Stimulated activated CD4-positive, alpha-beta T cell treated with anti-CD3 and anti-CD28 coated beads, Interleukin-12 subunit alpha, Interleukin-12 subunit beta, amount 100 ng/mL, for 24 hours (primary cell): ENCODE data around the gene TFDP2.
"Not testable (repeated sequence)": the region's sequence is repeated elsewhere in the genome, so short reads cannot be mapped to it uniquely, and the experiment has no call there.

Experiments used
- DNase-seq, 2 experiments: peaks; one replicate each; pipeline ENCODE4 v3.0.0-alpha.2; 2020; ENCODE audit warnings: low read depth in 2 of 2

The TFDP2 gene

GRCh38 chr3:142148792-142149672 is at the start of gene TFDP2:
Gene TFDP2, minus strand, starts transcription at chr3:142149544. Its CDS starts 47,795 bp downstream, at chr3:142101749.
- peak; percentile 68 to 82 for DNase-seq

GRCh38 chr3:142188846-142189245 is 39.5 kb upstream of the TFDP2 start:
- DNase-seq: no peak

- peak in 1 of 2 experiments; percentile 0 for DNase-seq
Observed at GRCh38 chr3:142180761-142181362, 31.5 kb upstream of the TFDP2 start.

GRCh38 chr3:142175478-142175877 is 26.1 kb upstream of the TFDP2 start:
- DNase-seq: no peak

- no peak for DNase-seq
Observed at GRCh38 chr3:142174559-142174958, 25.2 kb upstream of the TFDP2 start.

GRCh38 chr3:142168514-142168913 is 19.2 kb upstream of the TFDP2 start:
- DNase-seq: no peak

- no peak for DNase-seq
Observed at GRCh38 chr3:142165194-142165593, 15.8 kb upstream of the TFDP2 start.

- no peak for DNase-seq
Observed at GRCh38 chr3:142159083-142159740, 9.9 kb upstream of the TFDP2 start.

GRCh38 chr3:142154186-142154585 is 4.8 kb upstream of the TFDP2 start:
- DNase-seq: no peak

- no peak for DNase-seq
Observed at GRCh38 chr3:142152384-142152783, 3.0 kb upstream of the TFDP2 start.

GRCh38 chr3:142151828-142152227 is 2.5 kb upstream of the TFDP2 start:
- DNase-seq: no peak

- DNase-seq: no peak
Observed at GRCh38 chr3:142151240-142151639, 1.9 kb upstream of the TFDP2 start.

GRCh38 chr3:142150271-142150670 is 927 bp upstream of the TFDP2 start:
- DNase-seq: no peak

GRCh38 chr3:142149673-142149992 is 289 bp upstream of the TFDP2 start:
- no peak for DNase-seq

GRCh38 chr3:142148044-142148791 is 1.1 kb downstream of the TFDP2 start:
- DNase-seq: no peak

- not testable (repeated sequence) for DNase-seq
Observed at GRCh38 chr3:142144587-142144986, 4.8 kb downstream of the TFDP2 start.

- DNase-seq: not testable (repeated sequence)
Observed at GRCh38 chr3:142140608-142141285, 8.6 kb downstream of the TFDP2 start.

GRCh38 chr3:142137089-142137488 is 12.3 kb downstream of the TFDP2 start:
- not testable (repeated sequence) for DNase-seq

- DNase-seq: no peak
Observed at GRCh38 chr3:142134799-142135325, 14.5 kb downstream of the TFDP2 start.

GRCh38 chr3:142129516-142130171 is 19.7 kb downstream of the TFDP2 start:
- no peak for DNase-seq
